B cell (primary cell): ENCODE data around the gene SLC39A11.

Experiments used
- CTCF ChIP-seq: fragments of 200-600 bp; IDR thresholded peaks from one replicate; pipeline ENCODE4 v1.8.0; 2022; ENCODE audit warnings: antibody characterized with exemption, mild to moderate bottlenecking
- EZH2 ChIP-seq: IDR thresholded peaks from 2 replicates; pipeline ENCODE4 v1.6.1; 2012; ENCODE audit warnings: borderline replicate concordance, low read depth, mild to moderate bottlenecking, moderate library complexity, low read length; ENCODE audit not compliant: insufficient read depth, poor library complexity, severe bottlenecking

GRCh38 chr17:72972263-72972951 is 120.1 kb downstream of the SLC39A11 start:
- no peak for TF ChIP-seq CTCF
- no peak for TF ChIP-seq EZH2
